ENCODE results near the gene RBM42. TPM values are rescaled to one million over a fixed set of nuclear protein-coding genes. Genes with fewer than 3 reads are reported as not detected.

RBM42 gene
- total RNA-seq, 1 donor from 2014 or later, result 116 TPM

- no peak overlapping the region for H3K27ac Mint-ChIP-seq (ENCODE audit: unreplicated experiment)
These were observed 40.7 kb downstream of the RBM42 start for GRCh38 chr19:35669566-35669965.

DNA sequence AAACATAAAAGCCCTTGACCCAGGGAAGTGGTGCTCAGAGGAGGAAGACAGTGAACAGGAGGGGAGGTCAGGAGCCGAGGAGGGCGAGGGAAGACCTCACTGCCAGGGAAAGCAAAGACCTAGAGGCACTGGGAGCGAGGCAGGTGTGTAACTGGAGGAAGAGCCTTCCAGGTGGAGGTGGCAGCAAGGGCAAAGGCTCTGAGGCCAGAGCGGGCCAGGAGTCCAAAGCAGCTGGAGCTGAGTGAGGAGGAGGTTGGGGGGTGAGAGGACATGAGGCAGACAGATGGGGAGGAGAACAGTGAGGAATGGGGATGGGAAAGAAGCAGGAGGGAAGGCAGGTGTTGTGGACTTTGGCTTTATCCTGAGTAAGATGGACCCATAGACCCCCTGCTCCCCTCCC lies 41.1 kb downstream of the RBM42 start:
- no peak overlapping the region for H3K27ac Mint-ChIP-seq (ENCODE audit: unreplicated experiment)
- H3K4me3 Mint-ChIP-seq (ENCODE audit: unreplicated experiment), result no peak overlapping the region
- no peaks in the 10 kb centered on the region for H3K4me1 Mint-ChIP-seq (ENCODE audit: unreplicated experiment)
- TF ChIP-seq, protein P1, sequence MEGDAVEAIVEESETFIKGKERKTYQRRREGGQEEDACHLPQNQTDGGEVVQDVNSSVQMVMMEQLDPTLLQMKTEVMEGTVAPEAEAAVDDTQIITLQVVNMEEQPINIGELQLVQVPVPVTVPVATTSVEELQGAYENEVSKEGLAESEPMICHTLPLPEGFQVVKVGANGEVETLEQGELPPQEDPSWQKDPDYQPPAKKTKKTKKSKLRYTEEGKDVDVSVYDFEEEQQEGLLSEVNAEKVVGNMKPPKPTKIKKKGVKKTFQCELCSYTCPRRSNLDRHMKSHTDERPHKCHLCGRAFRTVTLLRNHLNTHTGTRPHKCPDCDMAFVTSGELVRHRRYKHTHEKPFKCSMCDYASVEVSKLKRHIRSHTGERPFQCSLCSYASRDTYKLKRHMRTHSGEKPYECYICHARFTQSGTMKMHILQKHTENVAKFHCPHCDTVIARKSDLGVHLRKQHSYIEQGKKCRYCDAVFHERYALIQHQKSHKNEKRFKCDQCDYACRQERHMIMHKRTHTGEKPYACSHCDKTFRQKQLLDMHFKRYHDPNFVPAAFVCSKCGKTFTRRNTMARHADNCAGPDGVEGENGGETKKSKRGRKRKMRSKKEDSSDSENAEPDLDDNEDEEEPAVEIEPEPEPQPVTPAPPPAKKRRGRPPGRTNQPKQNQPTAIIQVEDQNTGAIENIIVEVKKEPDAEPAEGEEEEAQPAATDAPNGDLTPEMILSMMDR (IDR thresholded peaks at IDR 0.05; ENCODE audit: unreplicated experiment), result no peak
- H3K9me3 Mint-ChIP-seq (ENCODE audit: unreplicated experiment), result no peaks in the 10 kb centered on the region
- no peak for DNase-seq (ENCODE audit: low spot score)
- no peaks in the 10 kb centered on the region for H3K36me3 Mint-ChIP-seq (ENCODE audit: low read depth, unreplicated experiment)
- peaks cover 8% of the 10 kb centered on the region for H3K27me3 Mint-ChIP-seq (ENCODE audit: unreplicated experiment)

More at GRCh38 chr19:35669566-35669965, 40.7 kb downstream of the RBM42 start:
- Mint-ChIP-seq H3K9me3 (ENCODE audit: unreplicated experiment) (no peaks in the 10 kb centered on the region), H3K27me3 (ENCODE audit: unreplicated experiment) (peaks cover 11% of the 10 kb centered on the region), H3K4me3 (ENCODE audit: unreplicated experiment) (no peak overlapping the region), H3K36me3 (ENCODE audit: low read depth, unreplicated experiment) (no peaks in the 10 kb centered on the region), H3K4me1 (ENCODE audit: unreplicated experiment) (no peaks in the 10 kb centered on the region)
- TF ChIP-seq, protein P1 (IDR thresholded peaks at IDR 0.05; ENCODE audit: unreplicated experiment), result no peak
- no peak for DNase-seq (ENCODE audit: low spot score)

DNA sequence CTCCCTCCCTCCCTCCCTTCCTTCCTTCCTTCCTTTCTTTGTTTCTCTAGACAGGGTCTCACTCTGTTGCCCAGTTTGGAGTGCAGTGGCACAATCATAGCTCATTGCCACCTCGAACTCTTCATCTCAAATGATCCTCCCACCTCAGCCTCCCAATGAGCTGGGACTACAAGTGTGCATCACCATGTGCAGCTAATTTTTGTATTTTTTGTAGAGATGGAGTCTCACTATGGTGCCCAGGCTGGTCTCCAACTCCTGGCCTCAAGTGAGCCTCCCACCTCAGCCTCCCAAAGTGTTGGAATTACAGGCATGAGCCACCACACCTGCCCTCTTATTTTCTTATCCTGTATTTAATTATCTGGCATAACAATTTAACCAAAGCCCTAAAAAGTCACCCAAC lies 41.9 kb downstream of the RBM42 start:
- TF ChIP-seq, protein P1 (IDR thresholded peaks at IDR 0.05; ENCODE audit: unreplicated experiment), result no peak
- no peaks in the 10 kb centered on the region for H3K9me3 Mint-ChIP-seq (ENCODE audit: unreplicated experiment)
- no peaks in the 10 kb centered on the region for H3K36me3 Mint-ChIP-seq (ENCODE audit: low read depth, unreplicated experiment)
- H3K4me3 Mint-ChIP-seq (ENCODE audit: unreplicated experiment), result no peak overlapping the region
- DNase-seq (ENCODE audit: low spot score), result no peak
- H3K27me3 Mint-ChIP-seq (ENCODE audit: unreplicated experiment), result peaks cover 8% of the 10 kb centered on the region
- H3K27ac Mint-ChIP-seq (ENCODE audit: unreplicated experiment), result no peak overlapping the region
- no peaks in the 10 kb centered on the region for H3K4me1 Mint-ChIP-seq (ENCODE audit: unreplicated experiment)

GRCh38 chr19:35671818-35672217 lies 43.0 kb downstream of the RBM42 start:
- Mint-ChIP-seq H3K4me3 (ENCODE audit: unreplicated experiment) (no peak overlapping the region), H3K36me3 (ENCODE audit: low read depth, unreplicated experiment) (no peaks in the 10 kb centered on the region), H3K27ac (ENCODE audit: unreplicated experiment) (no peak overlapping the region), H3K4me1 (ENCODE audit: unreplicated experiment) (no peaks in the 10 kb centered on the region), H3K27me3 (ENCODE audit: unreplicated experiment) (peaks cover 8% of the 10 kb centered on the region), H3K9me3 (ENCODE audit: unreplicated experiment) (no peaks in the 10 kb centered on the region)
- no peak for DNase-seq (ENCODE audit: low spot score)
- TF ChIP-seq, protein P1 (IDR thresholded peaks at IDR 0.05; ENCODE audit: unreplicated experiment), result no peak

- Mint-ChIP-seq H3K27ac (ENCODE audit: unreplicated experiment) (no peak overlapping the region), H3K27me3 (ENCODE audit: unreplicated experiment) (peaks cover 8% of the 10 kb centered on the region)
These were observed 44.4 kb downstream of the RBM42 start for GRCh38 chr19:35673121-35673804.

More at GRCh38 chr19:35673121-35673804, 44.4 kb downstream of the RBM42 start:
- H3K4me1 Mint-ChIP-seq (ENCODE audit: unreplicated experiment), result no peaks in the 10 kb centered on the region
- DNase-seq (ENCODE audit: low spot score), result peak; percentile 36
- peak overlapping the region; percentile 85 for H3K4me3 Mint-ChIP-seq (ENCODE audit: unreplicated experiment)
- TF ChIP-seq, protein P1 (IDR thresholded peaks at IDR 0.05; ENCODE audit: unreplicated experiment), result no peak
- no peaks in the 10 kb centered on the region for H3K36me3 Mint-ChIP-seq (ENCODE audit: low read depth, unreplicated experiment)
- no peaks in the 10 kb centered on the region for H3K9me3 Mint-ChIP-seq (ENCODE audit: unreplicated experiment)
